Stimulated activated naive B cell treated with anti-CD40 and anti-IgM and Interleukin-4, amounts not matched to agents 10 μg/mL and 1 μg/mL and 100 μg/mL, for 72 hours (primary cell): ENCODE results near the gene DHH.
A peak's percentile ranks its signal among the peaks of the same experiment; 100 is the strongest.
"Not testable (repeated sequence)": the region's sequence is repeated elsewhere in the genome, so short reads cannot be mapped to it uniquely, and the experiment has no call there.

Experiments used
- ATAC-seq, 2 donors: fragments of 150-1000 bp; cut with Tn5 transposase; replicated peaks; 2 replicates each; pipeline ENCODE4 v1.10.0; 2021; ENCODE audit warnings: moderate library complexity in 1 of 2
- DNase-seq: peaks from one replicate; pipeline ENCODE4 v3.0.0; 2021
- H3K27ac Mint-ChIP-seq: one replicate; pipeline ENCODE4 v1.8.0; 2022; ENCODE audit warnings: mild to moderate bottlenecking, mixed read lengths
- H3K27me3 Mint-ChIP-seq, 2 donors: one replicate each; pipeline ENCODE4 v1.8.0; 2022; ENCODE audit warnings: mixed read lengths in 2 of 2
- H3K36me3 Mint-ChIP-seq, 2 donors: one replicate each; pipeline ENCODE4 v1.8.0; 2022; ENCODE audit warnings: mixed read lengths in 2 of 2, mild to moderate bottlenecking in 1 of 2
- H3K4me1 Mint-ChIP-seq, 2 donors: one replicate each; pipeline ENCODE4 v1.8.0; 2022; ENCODE audit warnings: mixed read lengths in 2 of 2, mild to moderate bottlenecking in 1 of 2
- H3K4me3 Mint-ChIP-seq, 2 donors: one replicate each; pipeline ENCODE4 v1.8.0; 2022; ENCODE audit warnings: mild to moderate bottlenecking in 2 of 2, mixed read lengths in 2 of 2, moderate library complexity in 1 of 2
- H3K9me3 Mint-ChIP-seq, 2 donors: one replicate each; pipeline ENCODE4 v1.8.0; 2022; ENCODE audit warnings: mixed read lengths in 2 of 2, mild to moderate bottlenecking in 1 of 2

The DHH gene

GRCh38 chr12:49069507-49070346 lies 24.9 kb downstream of the DHH start, which contains the start of gene RHEBL1:
RHEBL1 (minus strand) TSS chr12:49069979; CDS start chr12:49069785, 194 bp downstream.
- no peaks in the 10 kb centered on the region for H3K27me3 Mint-ChIP-seq
- H3K9me3 Mint-ChIP-seq = no peaks in the 10 kb centered on the region
- peaks cover 17 to 18% of the 10 kb centered on the region in 2 donors for H3K4me1 Mint-ChIP-seq
- peaks cover 5% of the 10 kb centered on the region in 2 donors for H3K36me3 Mint-ChIP-seq
- H3K4me3 Mint-ChIP-seq = peak within 1 kb of the TSS; percentile 90 to 93
- H3K27ac Mint-ChIP-seq = peak within 1 kb of the TSS; percentile 90
- ATAC-seq = peak; percentile 98 to 99
- DNase-seq = peak; percentile 100

GRCh38 chr12:49068879-49069506 lies 25.6 kb downstream of the DHH start:
- DNase-seq (no peak), ATAC-seq (no peak)
- Mint-ChIP-seq H3K27me3 (no peaks in the 10 kb centered on the region), H3K4me3 (peak overlapping the region; percentile 90 to 93), H3K27ac (peak overlapping the region; percentile 90), H3K36me3 (peaks cover 7% of the 10 kb centered on the region in 2 donors), H3K4me1 (peaks cover 19 to 21% of the 10 kb centered on the region in 2 donors), H3K9me3 (no peaks in the 10 kb centered on the region)

- no peaks in the 10 kb centered on the region for H3K27me3 Mint-ChIP-seq
- no peak overlapping the region for H3K27ac Mint-ChIP-seq
- H3K4me1 Mint-ChIP-seq = peaks cover 21 to 31% of the 10 kb centered on the region in 2 donors
- DNase-seq (no peak), ATAC-seq (no peak)
- peaks cover 8 to 9% of the 10 kb centered on the region in 2 donors for H3K36me3 Mint-ChIP-seq
- H3K9me3 Mint-ChIP-seq = no peaks in the 10 kb centered on the region
- no peak overlapping the region for H3K4me3 Mint-ChIP-seq
These were observed 28.5 kb downstream of the DHH start for GRCh38 chr12:49066120-49066519.

GRCh38 chr12:49064767-49065152 lies 29.8 kb downstream of the DHH start:
- DNase-seq (no peak), ATAC-seq (no peak)
- H3K4me1 Mint-ChIP-seq = peaks cover 19 to 27% of the 10 kb centered on the region in 2 donors
- H3K4me3 Mint-ChIP-seq = no peak overlapping the region
- no peaks in the 10 kb centered on the region for H3K27me3 Mint-ChIP-seq
- peaks cover 8 to 9% of the 10 kb centered on the region in 2 donors for H3K36me3 Mint-ChIP-seq
- H3K27ac Mint-ChIP-seq = no peak overlapping the region
- H3K9me3 Mint-ChIP-seq = no peaks in the 10 kb centered on the region

- not testable (repeated sequence) for ATAC-seq, H3K27ac Mint-ChIP-seq, H3K9me3 Mint-ChIP-seq, DNase-seq, H3K27me3 Mint-ChIP-seq
- H3K36me3 Mint-ChIP-seq = peaks cover 6 to 16% of the 10 kb centered on the region in 2 donors
- peaks cover 26 to 42% of the 10 kb centered on the region in 2 donors for H3K4me1 Mint-ChIP-seq
- peak overlapping the region in 1 of 2 donors; percentile 97 for H3K4me3 Mint-ChIP-seq
These were observed 32.7 kb downstream of the DHH start for GRCh38 chr12:49061916-49062315.

- Mint-ChIP-seq H3K36me3 (peaks cover 6 to 16% of the 10 kb centered on the region in 2 donors), H3K9me3 (no peaks in the 10 kb centered on the region), H3K4me3 (peak overlapping the region; percentile 94 to 97), H3K27me3 (no peaks in the 10 kb centered on the region), H3K4me1 (peaks cover 33 to 49% of the 10 kb centered on the region in 2 donors), H3K27ac (peak overlapping the region; percentile 98)
- DNase-seq (no peak), ATAC-seq (peak; percentile 3 to 8)
These were observed 33.4 kb downstream of the DHH start for GRCh38 chr12:49061157-49061650.

- Mint-ChIP-seq H3K9me3 (no peaks in the 10 kb centered on the region), H3K27ac (peak within 1 kb of the TSS; percentile 98), H3K4me1 (peaks cover 40 to 56% of the 10 kb centered on the region in 2 donors), H3K27me3 (no peaks in the 10 kb centered on the region), H3K4me3 (peak within 1 kb of the TSS; percentile 94 to 97), H3K36me3 (peaks cover 10 to 21% of the 10 kb centered on the region in 2 donors)
- ATAC-seq = peak; percentile 75 to 83
- DNase-seq = peak; percentile 88
These were observed 34.1 kb downstream of the DHH start, which contains the start of gene KMT2D for GRCh38 chr12:49060237-49061156. KMT2D (minus strand) TSS chr12:49060794; CDS start chr12:49055324, 5,470 bp downstream.

GRCh38 chr12:49059299-49060171 lies 35.1 kb downstream of the DHH start:
- DNase-seq = no peak
- H3K4me1 Mint-ChIP-seq = peaks cover 45 to 66% of the 10 kb centered on the region in 2 donors
- peaks cover 14 to 24% of the 10 kb centered on the region in 2 donors for H3K36me3 Mint-ChIP-seq
- no peaks in the 10 kb centered on the region for H3K9me3 Mint-ChIP-seq
- H3K4me3 Mint-ChIP-seq = peak overlapping the region; percentile 93 to 97
- ATAC-seq = peak; percentile 15 to 17
- H3K27ac Mint-ChIP-seq = peak overlapping the region; percentile 96
- no peaks in the 10 kb centered on the region for H3K27me3 Mint-ChIP-seq

- peaks cover 17 to 26% of the 10 kb centered on the region in 2 donors for H3K36me3 Mint-ChIP-seq
- ATAC-seq (no peak), DNase-seq (no peak)
- H3K4me3 Mint-ChIP-seq = peak overlapping the region; percentile 93 to 97
- no peaks in the 10 kb centered on the region for H3K9me3 Mint-ChIP-seq
- H3K4me1 Mint-ChIP-seq = peaks cover 43 to 66% of the 10 kb centered on the region in 2 donors
- peak overlapping the region; percentile 96 for H3K27ac Mint-ChIP-seq
- H3K27me3 Mint-ChIP-seq = no peaks in the 10 kb centered on the region
These were observed 35.6 kb downstream of the DHH start for GRCh38 chr12:49059045-49059298.

- Mint-ChIP-seq H3K36me3 (peaks cover 18 to 26% of the 10 kb centered on the region in 2 donors), H3K9me3 (no peaks in the 10 kb centered on the region), H3K27ac (peak overlapping the region; percentile 96), H3K4me3 (peak overlapping the region; percentile 93 to 97), H3K27me3 (no peaks in the 10 kb centered on the region), H3K4me1 (peaks cover 41 to 62% of the 10 kb centered on the region in 2 donors)
- no peak for ATAC-seq
- DNase-seq = no peak
These were observed 36.1 kb downstream of the DHH start for GRCh38 chr12:49058366-49059044.

- Mint-ChIP-seq H3K27me3 (no peaks in the 10 kb centered on the region), H3K9me3 (no peaks in the 10 kb centered on the region), H3K36me3 (peaks cover 19 to 30% of the 10 kb centered on the region in 2 donors), H3K27ac (peak overlapping the region; percentile 47), H3K4me1 (peaks cover 44 to 60% of the 10 kb centered on the region in 2 donors), H3K4me3 (peak overlapping the region; percentile 93 to 97)
- no peak for DNase-seq
- ATAC-seq = no peak
These were observed 36.7 kb downstream of the DHH start for GRCh38 chr12:49057888-49058287.

GRCh38 chr12:49055978-49056754 lies 38.4 kb downstream of the DHH start:
- peaks cover 47 to 69% of the 10 kb centered on the region in 2 donors for H3K4me1 Mint-ChIP-seq
- H3K36me3 Mint-ChIP-seq = peaks cover 35 to 46% of the 10 kb centered on the region in 2 donors
- H3K27me3 Mint-ChIP-seq = no peaks in the 10 kb centered on the region
- peak overlapping the region; percentile 93 to 97 for H3K4me3 Mint-ChIP-seq
- ATAC-seq (peak; percentile 79 to 84), DNase-seq (peak; percentile 43)
- no peaks in the 10 kb centered on the region for H3K9me3 Mint-ChIP-seq
- H3K27ac Mint-ChIP-seq = peak overlapping the region; percentile 63
